LNCaP clone FGC (cell line): ENCODE data around the gene NCOR1.
A peak's percentile ranks its signal among the peaks of the same experiment; 100 is the strongest.
"Not testable (repeated sequence)": the region's sequence is repeated elsewhere in the genome, so short reads cannot be mapped to it uniquely, and the experiment has no call there.

Experiments
- DNase-seq: peaks from one replicate; pipeline ENCODE4 v3.0.0-alpha.2; 2011; ENCODE audit warnings: low read depth
- H3K4me3 ChIP-seq: 2 replicates; pipeline ENCODE4 v1.5.1; 2011; ENCODE audit warnings: mild to moderate bottlenecking, low read depth, low read length, control low read depth
- CTCF ChIP-seq: IDR thresholded peaks from 2 replicates; pipeline ENCODE4 v1.5.1; 2012; ENCODE audit warnings: mild to moderate bottlenecking; ENCODE audit not compliant: control insufficient read depth, insufficient read depth; ENCODE audit errors: extremely low read depth

Gene NCOR1

GRCh38 chr17:16181581-16181980 is 33.8 kb downstream of the NCOR1 start:
- DNase-seq = peak; percentile 90
- TF ChIP-seq CTCF = no peak
- H3K4me3 ChIP-seq = peak overlapping the region; percentile 13; the same call in 1 of the 2 replicates

- H3K4me3 ChIP-seq = no peak overlapping the region
- DNase-seq = no peak
- TF ChIP-seq CTCF = no peak
These were observed 36.5 kb downstream of the NCOR1 start for GRCh38 chr17:16178836-16179235.

GRCh38 chr17:16171613-16172012 is 43.7 kb downstream of the NCOR1 start:
- TF ChIP-seq CTCF = no peak
- DNase-seq = peak; percentile 73
- peak overlapping the region; percentile 19 for H3K4me3 ChIP-seq

GRCh38 chr17:16166766-16167165 is 48.6 kb downstream of the NCOR1 start:
- DNase-seq, H3K4me3 ChIP-seq: not testable (repeated sequence)

GRCh38 chr17:16158714-16159113 is 56.6 kb downstream of the NCOR1 start:
- no peak for TF ChIP-seq CTCF
- no peak for DNase-seq
- H3K4me3 ChIP-seq = no peak overlapping the region

GRCh38 chr17:16155536-16155935 is 59.8 kb downstream of the NCOR1 start:
- H3K4me3 ChIP-seq = no peak overlapping the region
- no peak for DNase-seq
- no peak for TF ChIP-seq CTCF

GRCh38 chr17:16152326-16152725 is 63.0 kb downstream of the NCOR1 start:
- not testable (repeated sequence) for H3K4me3 ChIP-seq, DNase-seq

- DNase-seq = peak; percentile 60
- H3K4me3 ChIP-seq = peak overlapping the region; percentile 19; the same call in 1 of the 2 replicates
- TF ChIP-seq CTCF = no peak
These were observed 65.0 kb downstream of the NCOR1 start for GRCh38 chr17:16150251-16150856.
